ENCODE results near the gene LOXHD1.

DNA sequence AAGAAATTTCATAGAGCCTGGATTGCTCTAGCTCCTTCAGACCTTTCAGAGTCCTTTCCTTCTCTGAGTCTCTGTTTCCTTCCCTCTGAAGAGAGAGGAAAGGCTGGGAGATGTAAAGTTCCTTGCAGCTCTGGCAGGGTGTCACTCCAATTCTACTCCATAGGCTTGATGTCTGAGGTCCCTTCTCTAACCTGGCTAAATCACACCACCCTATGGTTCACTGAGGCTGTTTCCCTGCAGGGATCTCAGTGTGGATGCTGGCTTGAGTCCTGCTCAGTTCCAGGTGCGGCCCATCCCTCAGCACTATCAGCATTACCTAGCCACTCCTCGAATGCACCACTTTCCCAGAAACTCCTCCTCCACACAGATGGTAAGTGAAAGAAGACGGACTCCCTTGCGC is 209.7 kb downstream of the LOXHD1 start:
- TF ChIP-seq, protein P1, sequence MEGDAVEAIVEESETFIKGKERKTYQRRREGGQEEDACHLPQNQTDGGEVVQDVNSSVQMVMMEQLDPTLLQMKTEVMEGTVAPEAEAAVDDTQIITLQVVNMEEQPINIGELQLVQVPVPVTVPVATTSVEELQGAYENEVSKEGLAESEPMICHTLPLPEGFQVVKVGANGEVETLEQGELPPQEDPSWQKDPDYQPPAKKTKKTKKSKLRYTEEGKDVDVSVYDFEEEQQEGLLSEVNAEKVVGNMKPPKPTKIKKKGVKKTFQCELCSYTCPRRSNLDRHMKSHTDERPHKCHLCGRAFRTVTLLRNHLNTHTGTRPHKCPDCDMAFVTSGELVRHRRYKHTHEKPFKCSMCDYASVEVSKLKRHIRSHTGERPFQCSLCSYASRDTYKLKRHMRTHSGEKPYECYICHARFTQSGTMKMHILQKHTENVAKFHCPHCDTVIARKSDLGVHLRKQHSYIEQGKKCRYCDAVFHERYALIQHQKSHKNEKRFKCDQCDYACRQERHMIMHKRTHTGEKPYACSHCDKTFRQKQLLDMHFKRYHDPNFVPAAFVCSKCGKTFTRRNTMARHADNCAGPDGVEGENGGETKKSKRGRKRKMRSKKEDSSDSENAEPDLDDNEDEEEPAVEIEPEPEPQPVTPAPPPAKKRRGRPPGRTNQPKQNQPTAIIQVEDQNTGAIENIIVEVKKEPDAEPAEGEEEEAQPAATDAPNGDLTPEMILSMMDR (IDR thresholded peaks at IDR 0.05) = no peak
- no peak for TF ChIP-seq EP300 (IDR thresholded peaks at IDR 0.05; ENCODE audit: low read depth)
